Astrocyte of the spinal cord (primary cell): ENCODE results near the gene VWA1.
"Not testable (repeated sequence)": the region's sequence is repeated elsewhere in the genome, so short reads cannot be mapped to it uniquely, and the experiment has no call there.

Experiments
- DNase-seq: peaks from one replicate; pipeline ENCODE4 v3.0.0; 2011; ENCODE audit warnings: low read depth, low spot score
- H3K4me3 ChIP-seq: 2 replicates; pipeline ENCODE4 v1.5.1; 2011; ENCODE audit warnings: low read depth, mild to moderate bottlenecking, low read length, moderate library complexity
- CTCF ChIP-seq: IDR thresholded peaks from 2 replicates; pipeline ENCODE4 v1.5.1; 2012; ENCODE audit warnings: low read depth, mild to moderate bottlenecking, low read length, inconsistent platforms
- in situ Hi-C: cut with HindIII; loops from 2 replicates; pipeline ENCODE4 v1.10.0; 2017; ENCODE audit warnings: low sequenced_read_pairs

The VWA1 gene

GRCh38 chr1:1411626-1412025 lies 23.9 kb upstream of the VWA1 start:
- no peak for DNase-seq
- H3K4me3 ChIP-seq: no peak overlapping the region
- TF ChIP-seq CTCF: no peak
- in situ Hi-C loops: no loop called here

GRCh38 chr1:1412311-1412902 lies 23.1 kb upstream of the VWA1 start:
- in situ Hi-C loops, DNase-seq: not testable (repeated sequence)

DNA sequence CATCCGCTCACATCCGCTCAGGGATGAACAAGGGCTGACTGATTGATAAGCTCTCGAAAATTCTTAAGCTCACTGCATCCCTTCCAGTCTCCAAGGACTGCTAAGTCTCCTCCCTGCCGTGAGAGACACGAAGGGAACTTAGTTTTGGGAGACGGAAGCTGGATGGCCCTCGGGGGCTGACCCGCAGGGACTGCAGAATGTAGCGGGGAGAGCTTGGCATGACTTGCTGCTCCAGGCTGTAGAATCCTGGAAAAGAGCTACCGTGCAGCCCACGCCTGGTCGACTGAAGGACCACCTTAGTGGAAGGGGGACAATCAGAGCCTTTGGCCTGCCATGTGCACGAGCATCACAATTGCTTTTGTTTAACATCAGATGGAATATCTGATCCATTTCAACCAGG lies 19.7 kb upstream of the VWA1 start:
- TF ChIP-seq CTCF: no peak
- in situ Hi-C loops: no loop called here
- no peak overlapping the region for H3K4me3 ChIP-seq
- no peak for DNase-seq

More at GRCh38 chr1:1412311-1412902, 23.1 kb upstream of the VWA1 start:
- not testable (repeated sequence) for H3K4me3 ChIP-seq

GRCh38 chr1:1417396-1417795 lies 18.1 kb upstream of the VWA1 start:
- DNase-seq, in situ Hi-C loops, H3K4me3 ChIP-seq: not testable (repeated sequence)

DNA sequence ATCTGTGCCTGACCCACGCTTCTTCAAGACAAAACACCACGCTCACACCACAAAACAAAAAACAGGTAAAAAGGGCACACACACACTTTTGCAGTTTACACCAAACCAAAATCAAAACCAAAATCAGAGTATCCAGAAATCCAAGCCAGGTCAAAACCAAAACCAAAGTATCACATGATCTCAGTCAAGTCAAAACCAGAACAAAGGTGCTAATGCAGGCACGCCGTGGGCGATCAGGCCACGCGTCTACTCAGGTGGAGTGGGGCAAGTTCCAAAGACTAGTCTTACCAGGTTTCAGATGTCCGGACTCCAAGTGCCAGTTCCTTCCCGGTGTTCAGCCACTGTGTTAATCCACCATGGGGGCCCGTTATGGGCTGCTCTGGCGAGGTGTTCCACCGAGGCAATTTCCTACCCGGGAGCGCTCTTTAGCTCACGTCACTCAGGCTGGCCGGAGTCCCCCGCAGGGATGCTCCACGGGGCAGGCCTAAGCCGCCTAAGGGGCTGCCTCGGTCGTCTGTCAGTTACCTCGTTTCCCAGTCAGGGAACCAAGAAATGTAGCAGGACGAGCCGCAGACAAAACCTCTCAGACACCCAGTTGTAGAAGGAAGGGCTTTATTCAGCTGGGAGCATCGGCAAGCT lies 17.5 kb upstream of the VWA1 start:
- DNase-seq, in situ Hi-C loops, H3K4me3 ChIP-seq: not testable (repeated sequence)

GRCh38 chr1:1418464-1419362 lies 16.8 kb upstream of the VWA1 start:
- in situ Hi-C loops: no loop called here
- DNase-seq: no peak
- TF ChIP-seq CTCF: no peak
- H3K4me3 ChIP-seq: no peak overlapping the region

DNA sequence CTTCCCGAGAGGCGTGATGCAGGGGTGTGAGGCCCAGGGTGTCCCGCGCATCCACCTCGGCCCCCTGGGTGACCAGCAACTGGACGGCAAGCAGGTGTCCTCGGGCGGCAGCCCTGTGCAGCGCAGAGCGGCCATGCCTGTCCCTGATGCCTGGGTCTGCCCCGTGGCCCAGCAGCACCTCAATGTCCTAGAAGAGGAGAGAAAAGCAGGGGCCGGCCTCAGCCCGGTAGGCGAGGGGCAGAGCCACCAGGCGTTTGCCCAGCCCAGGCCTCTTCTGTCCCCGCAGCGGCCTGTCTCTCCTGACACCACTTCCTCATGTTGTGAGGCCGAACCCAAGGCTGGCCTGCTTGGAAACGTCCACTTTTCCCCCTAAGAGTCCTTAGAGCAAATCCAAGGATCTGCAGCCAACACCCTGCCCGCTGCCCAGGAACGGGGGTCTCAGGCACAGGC lies 16.1 kb upstream of the VWA1 start:
- in situ Hi-C loops: no loop called here
- no peak for DNase-seq
- H3K4me3 ChIP-seq: no peak overlapping the region
- no peak for TF ChIP-seq CTCF
